H1 (cell line): ENCODE measurements around the gene CNOT3. TPM values are rescaled to one million over a fixed set of nuclear protein-coding genes. Genes with fewer than 3 reads are reported as not detected.

Experiments used
- CTCF ChIA-PET: fragments of 300-600 bp; sonication (Branson Sonifier 250); formaldehyde crosslinking; loops from one replicate; lab custom pipeline; 2021; ENCODE audit not compliant: partially characterized antibody; lab: Charles Lee
- POLR2A ChIA-PET: fragments of 300-600 bp; sonication (Branson Sonifier 250); formaldehyde crosslinking; loops from one replicate; lab custom pipeline; 2021; ENCODE audit warnings: inconsistent platforms; ENCODE audit not compliant: partially characterized antibody; lab: Charles Lee
- DNase-seq, 2 experiments: peaks; one replicate each; pipeline versions ENCODE4 v3.0.0 to v3.0.0-alpha.2; 2010 to 2022; ENCODE audit warnings: low spot score in 2 of 2, low read depth in 1 of 2, mixed read lengths in 1 of 2
- FAIRE-seq: peaks from 2 replicates; lab custom pipeline; 2011; peaks lifted over from hg19 to GRCh38; lab: Jason Lieb, UNC
- H2AFZ ChIP-seq: 2 replicates; pipeline ENCODE4 v1.8.1; 2012; ENCODE audit warnings: low read length, inconsistent platforms
- H2AK5ac ChIP-seq: 2 replicates; pipeline ENCODE4 v1.6.1; 2013; ENCODE audit warnings: low read depth, low read length
- H2BK120ac ChIP-seq: replicated peaks from 2 replicates; pipeline ENCODE3; 2013; ENCODE audit warnings: low read depth, low read length, inconsistent platforms
- H2BK12ac ChIP-seq: 2 replicates; pipeline ENCODE4 v1.6.1; 2013; ENCODE audit warnings: low read depth, low read length
- H2BK15ac ChIP-seq: 2 replicates; pipeline ENCODE4 v1.6.1; 2013; ENCODE audit warnings: low read length
- H2BK20ac ChIP-seq: 2 replicates; pipeline ENCODE4 v1.6.1; 2013; ENCODE audit warnings: low read length
- H2BK5ac ChIP-seq: 2 replicates; pipeline ENCODE4 v1.6.1; 2013; ENCODE audit warnings: low read depth, low read length
- H3K14ac ChIP-seq: 2 replicates; pipeline ENCODE4 v1.6.1; 2013; ENCODE audit warnings: inconsistent platforms; ENCODE audit not compliant: insufficient read length
- H3K18ac ChIP-seq: 2 replicates; pipeline ENCODE4 v1.6.1; 2013; ENCODE audit warnings: low read length; ENCODE audit errors: extremely low read depth
- H3K23ac ChIP-seq: 2 replicates; pipeline ENCODE4 v1.6.1; 2013; ENCODE audit warnings: inconsistent platforms; ENCODE audit not compliant: insufficient read length
- H3K23me2 ChIP-seq: 2 replicates; pipeline ENCODE4 v1.6.1; 2013; ENCODE audit warnings: low read depth, low read length
- H3K27ac ChIP-seq: 2 replicates; pipeline ENCODE4 v1.6.1; 2011; ENCODE audit warnings: low read depth, low read length, inconsistent platforms
- H3K27me3 ChIP-seq, 4 experiments: replicated peaks in 1 of 4; 1 replicate in 1 of 4; 2 replicates in 3 of 4; pipeline versions ENCODE4 v1.6.1 to v1.8.1; 2011 to 2013; ENCODE audit warnings: low read length in 3 of 4, mild to moderate bottlenecking in 3 of 4, inconsistent platforms in 2 of 4, mixed read lengths in 2 of 4, moderate library complexity in 1 of 4; ENCODE audit not compliant: control insufficient read depth in 3 of 4, insufficient read depth in 3 of 4; ENCODE audit errors: extremely low read depth in 1 of 4
- H3K36me3 ChIP-seq, 4 experiments: 2 replicates each; pipeline versions ENCODE4 v1.6.1 to v1.8.1; 2011 to 2013; ENCODE audit warnings: mild to moderate bottlenecking in 4 of 4, low read length in 3 of 4, moderate library complexity in 2 of 4, control low read depth in 1 of 4, inconsistent platforms in 1 of 4; ENCODE audit not compliant: insufficient read depth in 4 of 4, control insufficient read depth in 2 of 4
- H3K4ac ChIP-seq: replicated peaks from 2 replicates; pipeline ENCODE3; 2013; ENCODE audit warnings: low read length, low read depth, mixed read lengths, inconsistent platforms; ENCODE audit not compliant: insufficient read length
- H3K4me1 ChIP-seq, 4 experiments: replicated peaks in 1 of 4; 1 replicate in 1 of 4; 2 replicates in 3 of 4; pipeline versions ENCODE4 v1.6.1 to v1.8.1; 2011 to 2013; ENCODE audit warnings: low read length in 3 of 4, inconsistent platforms in 2 of 4, mixed read lengths in 1 of 4; ENCODE audit not compliant: insufficient read depth in 4 of 4, control insufficient read depth in 3 of 4
- H3K4me2 ChIP-seq, 2 experiments: 2 replicates each; pipeline versions ENCODE4 v1.6.1 to v1.8.1; 2011 to 2013; ENCODE audit warnings: low read depth in 2 of 2, low read length in 2 of 2, control low read depth in 1 of 2, inconsistent platforms in 1 of 2, mild to moderate bottlenecking in 1 of 2; ENCODE audit not compliant: insufficient read depth in 1 of 2
- H3K4me3 ChIP-seq, 4 experiments: fragments of 200-600, 300-600 bp in 1 of 4; sonication (generic), shearing (Covaris generic), sonication (Bioruptor Twin) in 1 of 4; 2 replicates each; pipeline versions ENCODE4 v1.5.1 to v1.8.1; 2011 to 2016; ENCODE audit warnings: low read length in 4 of 4, low read depth in 3 of 4, control low read depth in 2 of 4, inconsistent platforms in 2 of 4, mild to moderate bottlenecking in 2 of 4, mixed read lengths in 1 of 4, moderate library complexity in 1 of 4; ENCODE audit not compliant: insufficient read depth in 2 of 4; ENCODE audit errors: extremely low read depth in 1 of 4
- H3K56ac ChIP-seq: replicated peaks from 2 replicates; pipeline ENCODE3; 2013; ENCODE audit warnings: low read depth, mild to moderate bottlenecking, mixed read lengths, low read length, inconsistent platforms; ENCODE audit not compliant: insufficient read length
- H3K79me1 ChIP-seq: 2 replicates; pipeline ENCODE4 v1.6.1; 2013; ENCODE audit warnings: low read depth, low read length, control low read depth
- H3K79me2 ChIP-seq, 2 experiments: 2 replicates each; pipeline versions ENCODE4 v1.6.1 to v1.8.1; 2012 to 2013; ENCODE audit warnings: low read length in 2 of 2, mild to moderate bottlenecking in 2 of 2, inconsistent platforms in 1 of 2; ENCODE audit not compliant: insufficient read depth in 2 of 2, control insufficient read depth in 1 of 2
- H3K9ac ChIP-seq, 4 experiments: replicated peaks in 1 of 4; 1 replicate in 1 of 4; 2 replicates in 3 of 4; pipeline versions ENCODE4 v1.6.1 to v1.8.1; 2011 to 2013; ENCODE audit warnings: low read depth in 3 of 4, low read length in 3 of 4, control low read depth in 2 of 4, mild to moderate bottlenecking in 2 of 4, moderate library complexity in 2 of 4, inconsistent platforms in 1 of 4; ENCODE audit errors: extremely low read depth in 1 of 4
- H3K9me3 ChIP-seq, 2 experiments: 2 replicates each; pipeline versions ENCODE4 v1.6.1 to v1.8.1; 2012 to 2013; ENCODE audit warnings: mild to moderate bottlenecking in 2 of 2, moderate library complexity in 2 of 2, control low read depth in 1 of 2, inconsistent platforms in 1 of 2, low read depth in 1 of 2, low read length in 1 of 2, mixed read lengths in 1 of 2; ENCODE audit not compliant: insufficient read depth in 2 of 2
- H4K20me1 ChIP-seq, 2 experiments: replicated peaks in 1 of 2; 2 replicates each; pipeline versions ENCODE3 to v1.8.1; 2011 to 2013; ENCODE audit warnings: inconsistent platforms in 2 of 2, low read length in 2 of 2, mild to moderate bottlenecking in 1 of 2; ENCODE audit not compliant: insufficient read depth in 2 of 2, control insufficient read depth in 1 of 2
- H4K5ac ChIP-seq: 2 replicates; pipeline ENCODE4 v1.6.1; 2013; ENCODE audit warnings: low read length, low read depth, mixed read lengths, inconsistent platforms; ENCODE audit not compliant: insufficient read length
- H4K8ac ChIP-seq: 2 replicates; pipeline ENCODE4 v1.8.0; 2013; ENCODE audit warnings: mild to moderate bottlenecking, moderate library complexity, low read length, inconsistent platforms; ENCODE audit not compliant: insufficient read depth; ENCODE audit errors: extremely low read depth
- H4K91ac ChIP-seq: replicated peaks from 2 replicates; pipeline ENCODE3; 2013; ENCODE audit warnings: low read length, mixed read lengths, inconsistent platforms; ENCODE audit not compliant: insufficient read length
- JUN ChIP-seq: IDR thresholded peaks from 2 replicates; pipeline ENCODE4 v1.6.1; 2011; ENCODE audit warnings: low read depth, mild to moderate bottlenecking, improper control_type of control experiment, low read length
- POLR2AphosphoS5 ChIP-seq: IDR thresholded peaks from 2 replicates; pipeline ENCODE4 v1.6.1; 2011; ENCODE audit warnings: low read depth, low read length
- WGBS, 2 experiments: shearing (Covaris generic) in 1 of 2; methylation state at CpG; one replicate each; pipeline versions ENCODE4 v1.1.6 to v1.1.7; 2013 to 2015; ENCODE audit warnings: low lambda C conversion rate in 2 of 2, mixed read lengths in 2 of 2, inconsistent platforms in 1 of 2, low coverage in 1 of 2, missing lambda C conversion rate in 1 of 2; ENCODE audit not compliant: insufficient replicate concordance in 2 of 2, insufficient coverage in 1 of 2, insufficient read length in 1 of 2; ENCODE audit errors: extremely low coverage in 1 of 2, missing lambda C conversion rate in 1 of 2; 5-methylcytosine and 5-hydroxymethylcytosine counted together
- polyA plus RNA-seq, 7 experiments: library from polyadenylated mRNA; depleted of rRNA in 3 of 7; stranded (reverse) in 5 of 7; unstranded in 2 of 7; fragments of >200 nt in 5 of 7; fragments of 200-250 nt in 2 of 7; gene quantifications; 1 replicate in 5 of 7; 2 replicates in 1 of 7; 4 replicates in 1 of 7; pipeline versions ENCODE4 v1.2.1 to v1.2.3, GENCODE V29; 2011 to 2013; ENCODE audit warnings: missing spikeins in 2 of 7, mixed read lengths in 2 of 7
- total RNA-seq: library from RNA; stranded (reverse); fragmentation: NEBNext Ultra II Directional; extraction: Animal tissue kit (Norgen Biotek cat#: 25700); gene quantifications from 2 replicates; pipeline ENCODE4 v1.2.1, GENCODE V29; 2021

Gene CNOT3
- total and polyA plus RNA-seq, 2 of the 8 experiments (the other 6 are each of a cell fraction or from before 2014, with no cell fraction given), result 21.2 to 86.4 TPM

DNA sequence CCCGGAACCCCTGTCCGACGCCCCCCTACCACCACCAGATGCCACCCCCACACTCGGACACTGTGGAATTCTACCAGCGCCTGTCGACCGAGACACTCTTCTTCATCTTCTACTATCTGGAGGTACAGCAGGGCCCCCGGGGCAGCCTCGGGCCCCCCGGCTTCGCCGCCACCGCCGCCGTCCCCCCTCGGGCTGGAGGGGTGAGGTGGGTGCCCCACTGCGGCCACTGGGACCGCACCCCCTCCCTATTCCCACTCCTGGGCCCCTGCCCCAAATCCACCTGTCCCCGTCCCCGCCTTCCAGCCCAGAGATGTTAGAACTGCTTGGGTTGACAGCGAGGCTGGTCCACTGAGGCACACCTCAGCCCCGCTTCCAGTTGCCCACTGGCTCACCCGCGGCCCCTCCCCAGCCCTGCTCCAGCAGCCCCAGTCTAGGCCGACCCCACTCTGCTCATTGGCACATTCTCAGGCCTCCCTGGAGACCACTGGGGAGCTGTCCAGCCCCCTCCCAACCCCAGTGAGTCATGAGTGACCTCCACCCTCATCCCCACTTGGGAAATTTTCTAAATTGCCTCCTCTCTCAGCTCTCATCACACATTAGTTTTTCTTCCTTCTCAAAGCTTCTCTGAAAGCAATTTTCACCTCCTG, 15.4 kb downstream of the CNOT3 start:
- Histone ChIP-seq H3K4me2 (no peak overlapping the region), H2AFZ (no peak overlapping the region), H3K14ac (no peak overlapping the region), H3K79me1 (no peaks in the 10 kb centered on the region; the same call in 1 of the 2 replicates), H2BK20ac (no peak overlapping the region), H3K9ac (no peak overlapping the region), H4K8ac (no peak overlapping the region; the same call in 1 of the 2 replicates), H3K4me3 (no peak overlapping the region), H3K23me2 (no peaks in the 10 kb centered on the region), H3K56ac (no peak overlapping the region), H4K20me1 (peaks cover 11 to 17% of the 10 kb centered on the region in 2 experiments), H2BK12ac (no peak overlapping the region), H3K27me3 (no peaks in the 10 kb centered on the region), H3K18ac (no peak overlapping the region), H3K9me3 (no peaks in the 10 kb centered on the region), H3K27ac (no peak overlapping the region), H2BK15ac (no peak overlapping the region), H3K23ac (no peak overlapping the region), H2AK5ac (no peak overlapping the region), H3K4me1 (no peaks in the 10 kb centered on the region), H3K36me3 (peaks cover 33 to 74% (median 67%) of the 10 kb centered on the region in 4 experiments), H2BK5ac (no peak overlapping the region), H3K4ac (no peak overlapping the region), H3K79me2 (no peaks in the 10 kb centered on the region), H4K5ac (no peak overlapping the region), H2BK120ac (no peak overlapping the region), H4K91ac (no peak overlapping the region)
- FAIRE-seq (no peak), DNase-seq (no peak)
- CTCF ChIA-PET, result no interaction called here
- POLR2A ChIA-PET, result interaction anchor here (1.1 to 14.8 kb wide), 4 partner anchors 12 to 71 kb away, joined by 3 to 348 read pairs (median 4); partner anchors contain the start of gene CNOT3
- 94% methylated on average over 10 of the region's 25 CpGs; no CpG with 5 or more reads in 1 of the 2 experiments for WGBS, 2 experiments
- TF ChIP-seq POLR2AphosphoS5, result 0 out of 2 replicates have a peak, but pooled peaks have one; percentile 12
- no peak for TF ChIP-seq JUN
